Natural killer cell (primary cell): Measurements from ENCODE around the gene PEX13. TPM values are rescaled to one million over a fixed set of nuclear protein-coding genes. Genes with fewer than 3 reads are reported as not detected.
"Not testable (repeated sequence)": the region's sequence is repeated elsewhere in the genome, so short reads cannot be mapped to it uniquely, and the experiment has no call there.

Experiments used
- ATAC-seq, 3 donors: fragments of 150-1000 bp in 2 of 3; fragments of 200-7000 bp in 1 of 3; cut with Tn5 transposase; 1 replicate in 1 of 3; 2 replicates in 2 of 3; pipeline ENCODE4 v1.10.0; 2021; ENCODE audit warnings: mild to moderate bottlenecking in 2 of 3, moderate library complexity in 2 of 3
- DNase-seq, 2 donors: peaks; one replicate each; pipeline versions ENCODE4 v3.0.0 to v3.0.0-alpha.2; 2013 to 2021; ENCODE audit warnings: mixed read lengths in 1 of 2
- H3K27ac ChIP-seq: one replicate; pipeline ENCODE4 v1.5.1; 2013; ENCODE audit warnings: mild to moderate bottlenecking, low read length
- H3K27me3 ChIP-seq: one replicate; pipeline ENCODE4 v1.6.1; 2013; ENCODE audit warnings: low read length; ENCODE audit not compliant: control insufficient read depth, insufficient read depth
- H3K36me3 ChIP-seq: one replicate; pipeline ENCODE4 v1.6.1; 2013; ENCODE audit warnings: low read length; ENCODE audit not compliant: control insufficient read depth, insufficient read depth
- H3K4me1 ChIP-seq: one replicate; pipeline ENCODE4 v1.6.1; 2013; ENCODE audit warnings: low read length; ENCODE audit not compliant: control insufficient read depth, insufficient read depth
- H3K4me3 ChIP-seq: one replicate; pipeline ENCODE4 v1.5.1; 2013; ENCODE audit warnings: low read length
- H3K9me3 ChIP-seq: one replicate; pipeline ENCODE4 v1.6.1; 2013; ENCODE audit warnings: low read length; ENCODE audit not compliant: control insufficient read depth, insufficient read depth
- H3K27ac Mint-ChIP-seq, 2 donors: one replicate each; pipeline ENCODE4 v1.8.0; 2022; ENCODE audit warnings: mild to moderate bottlenecking in 2 of 2, mixed read lengths in 2 of 2, moderate library complexity in 1 of 2
- H3K27me3 Mint-ChIP-seq, 2 donors: one replicate each; pipeline ENCODE4 v1.8.0; 2022; ENCODE audit warnings: low read depth in 2 of 2, mixed read lengths in 2 of 2
- H3K36me3 Mint-ChIP-seq: one replicate; pipeline ENCODE4 v1.8.0; 2022; ENCODE audit warnings: mixed read lengths
- H3K4me1 Mint-ChIP-seq, 2 donors: one replicate each; pipeline ENCODE4 v1.8.0; 2022; ENCODE audit warnings: mixed read lengths in 2 of 2
- H3K4me3 Mint-ChIP-seq: one replicate; pipeline ENCODE4 v1.8.0; 2022; ENCODE audit warnings: mild to moderate bottlenecking, moderate library complexity, mixed read lengths
- H3K9me3 Mint-ChIP-seq, 2 donors: one replicate each; pipeline ENCODE4 v1.8.0; 2022; ENCODE audit warnings: mixed read lengths in 2 of 2
- CTCF ChIP-seq: fragments of 200-600 bp; IDR thresholded peaks from one replicate; pipeline ENCODE4 v1.8.0; 2022; ENCODE audit warnings: antibody characterized with exemption
- WGBS: methylation state at CpG from one replicate; pipeline ENCODE4 v1.1.7; 2013; ENCODE audit warnings: missing lambda C conversion rate; ENCODE audit not compliant: insufficient coverage; 5-methylcytosine and 5-hydroxymethylcytosine counted together
- intact Hi-C: fragments of 100-400 bp; cut with micrococcal nuclease; formaldehyde crosslinking; loops from one replicate; pipeline ENCODE4 v1.14.2; 2022
- total RNA-seq, 4 donors: library from RNA; stranded (reverse); fragments of 120-200 nt in 1 of 4; gene quantifications; one replicate each; pipeline versions ENCODE4 v1.2.3 to v1.2.4, GENCODE V29; 2013 to 2022

The PEX13 gene
- total RNA-seq, 3 donors from 2014 or later (not counting 1 experiment from before 2014, with no cell fraction given), result 15.8 to 18.1 (median 17.9) TPM

- intact Hi-C loops, result no loop called here
- H3K27ac Mint-ChIP-seq, result no peak overlapping the region
Observed at GRCh38 chr2:60977562-60977895, 40.0 kb upstream of the PEX13 start.

GRCh38 chr2:60979231-60979630 lies 38.3 kb upstream of the PEX13 start:
- H3K9me3 ChIP-seq, result no peaks in the 10 kb centered on the region
- no peak for ATAC-seq
- Mint-ChIP-seq H3K27me3 (no peaks in the 10 kb centered on the region), H3K4me3 (no peak overlapping the region), H3K9me3 (no peaks in the 10 kb centered on the region), H3K4me1 (peaks cover 10 to 15% of the 10 kb centered on the region in 2 donors), H3K36me3 (no peaks in the 10 kb centered on the region), H3K27ac (no peak overlapping the region)
- no peaks in the 10 kb centered on the region for H3K36me3 ChIP-seq
- WGBS, result 70% methylated on average over 2 of the region's 4 CpGs
- H3K4me3 ChIP-seq, result no peak overlapping the region
- H3K27ac ChIP-seq, result no peak overlapping the region
- DNase-seq, result no peak
- H3K27me3 ChIP-seq, result no peaks in the 10 kb centered on the region
- intact Hi-C loops, result no loop called here
- TF ChIP-seq CTCF, result no peak
- peaks cover 3% of the 10 kb centered on the region for H3K4me1 ChIP-seq

More at GRCh38 chr2:60977562-60977895, 40.0 kb upstream of the PEX13 start:
- no peak for TF ChIP-seq CTCF
- Mint-ChIP-seq H3K27me3 (no peaks in the 10 kb centered on the region), H3K9me3 (no peaks in the 10 kb centered on the region), H3K4me3 (no peak overlapping the region), H3K36me3 (no peaks in the 10 kb centered on the region), H3K4me1 (peaks cover 10 to 15% of the 10 kb centered on the region in 2 donors)
- Histone ChIP-seq H3K27ac (no peak overlapping the region), H3K4me1 (peaks cover 3% of the 10 kb centered on the region), H3K36me3 (no peaks in the 10 kb centered on the region), H3K4me3 (no peak overlapping the region), H3K27me3 (no peaks in the 10 kb centered on the region), H3K9me3 (no peaks in the 10 kb centered on the region)
- WGBS, result 83% methylated on average over 1 of the region's 1 CpG
- ATAC-seq (no peak), DNase-seq (no peak)

GRCh38 chr2:60980071-60980815 lies 37.3 kb upstream of the PEX13 start:
- DNase-seq (no peak), ATAC-seq (no peak)
- no peaks in the 10 kb centered on the region for H3K36me3 Mint-ChIP-seq
- Histone ChIP-seq H3K4me1 (peaks cover 3% of the 10 kb centered on the region), H3K27me3 (no peaks in the 10 kb centered on the region), H3K9me3 (no peaks in the 10 kb centered on the region), H3K27ac (no peak overlapping the region), H3K36me3 (no peaks in the 10 kb centered on the region), H3K4me3 (no peak overlapping the region)
- H3K4me3 Mint-ChIP-seq, result no peak overlapping the region
- H3K27me3 Mint-ChIP-seq, result no peaks in the 10 kb centered on the region
- no peak overlapping the region for H3K27ac Mint-ChIP-seq
- 65% methylated on average over 2 of the region's 3 CpGs for WGBS
- intact Hi-C loops, result no loop called here
- H3K9me3 Mint-ChIP-seq, result no peaks in the 10 kb centered on the region
- H3K4me1 Mint-ChIP-seq, result peaks cover 10 to 15% of the 10 kb centered on the region in 2 donors
- TF ChIP-seq CTCF, result no peak

- H3K9me3 Mint-ChIP-seq, DNase-seq, H3K4me3 ChIP-seq, H3K4me3 Mint-ChIP-seq, H3K27me3 ChIP-seq, H3K9me3 ChIP-seq, H3K27ac ChIP-seq, ATAC-seq, H3K36me3 ChIP-seq, H3K36me3 Mint-ChIP-seq, H3K4me1 ChIP-seq, intact Hi-C loops, H3K27ac Mint-ChIP-seq, H3K27me3 Mint-ChIP-seq: not testable (repeated sequence)
- WGBS, result 100% methylated on average over 2 of the region's 3 CpGs
- peaks cover 10 to 15% of the 10 kb centered on the region in 2 donors for H3K4me1 Mint-ChIP-seq
Observed at GRCh38 chr2:60982066-60982465, 35.5 kb upstream of the PEX13 start.
